Endothelial cell of hepatic sinusoid (primary cell): Measurements from ENCODE around the gene DYNC1H1.
"Not testable (repeated sequence)": the region's sequence is repeated elsewhere in the genome, so short reads cannot be mapped to it uniquely, and the experiment has no call there.

ENCODE experiments used
- in situ Hi-C: cut with HindIII; loops from 2 replicates; pipeline ENCODE4 v1.10.0; 2017; ENCODE audit warnings: low sequenced_read_pairs

The DYNC1H1 gene

GRCh38 chr14:102056694-102057442 is 92.5 kb downstream of the DYNC1H1 start:
- in situ Hi-C loops, result no loop called here

- in situ Hi-C loops, result no loop called here
These were observed 93.2 kb downstream of the DYNC1H1 start for GRCh38 chr14:102057480-102058114.

GRCh38 chr14:102058146-102058545 is 93.8 kb downstream of the DYNC1H1 start:
- in situ Hi-C loops, result no loop called here

- in situ Hi-C loops, result no loop called here
These were observed 94.6 kb downstream of the DYNC1H1 start for GRCh38 chr14:102058961-102059360.

- in situ Hi-C loops, result no loop called here
These were observed 98.9 kb downstream of the DYNC1H1 start for GRCh38 chr14:102063109-102063807.

- in situ Hi-C loops, result no loop called here
These were observed 99.5 kb downstream of the DYNC1H1 start for GRCh38 chr14:102063808-102064429.

GRCh38 chr14:102064590-102064989 is 100.2 kb downstream of the DYNC1H1 start:
- in situ Hi-C loops, result not testable (repeated sequence)

- in situ Hi-C loops, result no loop called here
These were observed 101.7 kb downstream of the DYNC1H1 start for GRCh38 chr14:102066041-102066451.

GRCh38 chr14:102071283-102071998 is 107.1 kb downstream of the DYNC1H1 start:
- in situ Hi-C loops, result loop anchor here (5.0 kb wide), 1 partner anchor 94 kb away; no protein-coding TSS in a partner anchor

GRCh38 chr14:102074415-102074964 is 110.1 kb downstream of the DYNC1H1 start:
- in situ Hi-C loops, result loop anchor here (5.0 kb wide), 1 partner anchor 97 kb away; no protein-coding TSS in a partner anchor

- in situ Hi-C loops, result no loop called here
These were observed 110.8 kb downstream of the DYNC1H1 start for GRCh38 chr14:102075155-102075554.

GRCh38 chr14:102077382-102077709 is 113.0 kb downstream of the DYNC1H1 start:
- in situ Hi-C loops, result no loop called here

- in situ Hi-C loops, result not testable (repeated sequence)
These were observed 114.0 kb downstream of the DYNC1H1 start for GRCh38 chr14:102078361-102078791.

- in situ Hi-C loops, result no loop called here
These were observed 114.7 kb downstream of the DYNC1H1 start for GRCh38 chr14:102078831-102079699.

- in situ Hi-C loops, result no loop called here
These were observed 115.3 kb downstream of the DYNC1H1 start for GRCh38 chr14:102079700-102079979.

- in situ Hi-C loops, result no loop called here
These were observed 116.1 kb downstream of the DYNC1H1 start for GRCh38 chr14:102080183-102081080.

- in situ Hi-C loops, result no loop called here
These were observed 117.1 kb downstream of the DYNC1H1 start for GRCh38 chr14:102081231-102082080.

GRCh38 chr14:102084522-102084921 is 120.1 kb downstream of the DYNC1H1 start:
- in situ Hi-C loops, result not testable (repeated sequence)
